Measurements from ENCODE around the gene UPF3A. TPM values are rescaled to one million over a fixed set of nuclear protein-coding genes. Genes with fewer than 3 reads are reported as not detected.

Gene UPF3A
- polyA plus RNA-seq, 2 of the 4 experiments (the other 2 are of a cell fraction), result 51.0 to 62.6 TPM

- CTCF ChIA-PET, result no interaction called here
- POLR2A ChIA-PET, result no interaction called here
- no peak for FAIRE-seq
- no peak overlapping the region for H3K27ac ChIP-seq
- H3K4me1 ChIP-seq, result no peaks in the 10 kb centered on the region
- no peak for DNase-seq (ENCODE audit: low read depth in 1 of 2, low spot score in 1 of 2)
- H3K4me3 ChIP-seq, result no peak overlapping the region
- H3K4me2 ChIP-seq, result no peak overlapping the region
- no peak for ATAC-seq
- no peaks in the 10 kb centered on the region for H3K9me3 ChIP-seq
- TF ChIP-seq HDAC2 (IDR thresholded peaks at IDR 0.05) (no peak), MYC (IDR thresholded peaks at IDR 0.05; ENCODE audit: borderline replicate concordance, low read length) (no peak), NR3C1 (IDR thresholded peaks at IDR 0.05) (no peak), HEYL (CRISPR knock-in tag; IDR thresholded peaks at IDR 0.05) (no peak), RAD21 (conservative IDR thresholded peaks at IDR 0.05 in 1 of 2, IDR thresholded peaks at IDR 0.05 in 1 of 2) (no peak), RCOR1 (IDR thresholded peaks at IDR 0.05; ENCODE audit: low read depth, low read length) (no peak), E2F6 (IDR thresholded peaks at IDR 0.05; ENCODE audit: borderline replicate concordance, low read depth) (no peak), CHD2 (IDR thresholded peaks at IDR 0.05; ENCODE audit: low read length, partially characterized antibody) (no peak), GATA3 (IDR thresholded peaks at IDR 0.05; ENCODE audit: borderline replicate concordance) (no peak), HOXB13 (CRISPR knock-in tag; IDR thresholded peaks at IDR 0.05; ENCODE audit: low read depth) (no peak), ESRRA (IDR thresholded peaks at IDR 0.05; ENCODE audit: borderline replicate concordance, low read length) (no peak)
- WGBS (ENCODE audit: missing lambda C conversion rate), result 98% methylated on average over 2 of the region's 2 CpGs
Observed at GRCh38 chr13:114323349-114323748, 41.9 kb downstream of the UPF3A start.

- H3K27ac ChIP-seq, result no peak overlapping the region
- CTCF ChIA-PET, result interaction anchor here (2.6 kb wide), 1 partner anchor 17 kb away, joined by 8 read pairs; no protein-coding TSS in a partner anchor
Observed at GRCh38 chr13:114324334-114324733, 42.9 kb downstream of the UPF3A start.

More at GRCh38 chr13:114324334-114324733, 42.9 kb downstream of the UPF3A start:
- POLR2A ChIA-PET, result no interaction called here
- FAIRE-seq, result no peak
- no peak overlapping the region for H3K4me3 ChIP-seq
- H3K9me3 ChIP-seq, result no peaks in the 10 kb centered on the region
- 79% methylated on average over 4 of the region's 4 CpGs for WGBS (ENCODE audit: missing lambda C conversion rate)
- no peak for ATAC-seq
- no peak for TF ChIP-seq MAZ (IDR thresholded peaks at IDR 0.05; ENCODE audit: borderline replicate concordance, low read depth, low read length)
- no peak for TF ChIP-seq ELK1 (IDR thresholded peaks at IDR 0.05; ENCODE audit: low read depth, low read length)
- TF ChIP-seq BHLHE40 (IDR thresholded peaks at IDR 0.05; ENCODE audit: low read depth, low read length), result no peak
- TF ChIP-seq RNF2 (IDR thresholded peaks at IDR 0.05; ENCODE audit: borderline replicate concordance, low read depth), result no peak
- TF ChIP-seq HOXB5 (CRISPR knock-in tag; IDR thresholded peaks at IDR 0.05), result no peak
- no peak for TF ChIP-seq ATOH8 (CRISPR knock-in tag; IDR thresholded peaks at IDR 0.05; ENCODE audit: low read depth)
- TF ChIP-seq POLR2A (IDR thresholded peaks at IDR 0.05; ENCODE audit: low read length), result no peak
- no peak for TF ChIP-seq HDAC2 (IDR thresholded peaks at IDR 0.05)
- TF ChIP-seq TFCP2L1 (CRISPR knock-in tag; IDR thresholded peaks at IDR 0.05), result no peak
- TF ChIP-seq BCL3 (IDR thresholded peaks at IDR 0.05), result no peak
- no peak for TF ChIP-seq ZSCAN20 (CRISPR knock-in tag; IDR thresholded peaks at IDR 0.05)
- no peak for TF ChIP-seq RCOR1 (IDR thresholded peaks at IDR 0.05; ENCODE audit: low read depth, low read length)
- no peak for TF ChIP-seq HOXB13 (CRISPR knock-in tag; IDR thresholded peaks at IDR 0.05; ENCODE audit: low read depth)
- TF ChIP-seq NFE2L2 (conservative IDR thresholded peaks at IDR 0.05; ENCODE audit: low read length), result no peak
- no peak for TF ChIP-seq USF2 (IDR thresholded peaks at IDR 0.05)
- TF ChIP-seq ZNF302 (CRISPR knock-in tag; IDR thresholded peaks at IDR 0.05), result no peak
- TF ChIP-seq ZC3H11A (IDR thresholded peaks at IDR 0.05), result no peak
- TF ChIP-seq REST (IDR thresholded peaks at IDR 0.05), result no peak
- TF ChIP-seq HMGXB4 (CRISPR knock-in tag; IDR thresholded peaks at IDR 0.05; ENCODE audit: borderline replicate concordance), result no peak
- H3K4me1 ChIP-seq, result no peaks in the 10 kb centered on the region
- DNase-seq (ENCODE audit: low read depth in 1 of 2, low spot score in 1 of 2), result no peak
- no peak overlapping the region for H3K4me2 ChIP-seq

Measured in A549 (cell line).